Left lobe of liver (tissue), 1 donor: Measurements from ENCODE around the gene CSHL1. TPM values are rescaled to one million over a fixed set of nuclear protein-coding genes. Genes with fewer than 3 reads are reported as not detected.

Experiments used
- total RNA-seq: library from RNA; stranded (reverse); gene quantifications from one replicate; pipeline ENCODE4 v1.2.1, GENCODE V29; 2021
- donor health status: DM: no; HTN: yes; CAD: no.

Gene CSHL1
- total RNA-seq, 1 donor from 2014 or later, result not detected

Other genes starting within 250 kb of the CSHL1 start
- gene LIMD2, start 211.1 kb downstream of the CSHL1 start, total RNA-seq, result 5.8 TPM
- 13.4 TPM for gene STRADA, start 169.5 kb downstream of the CSHL1 start, total RNA-seq
- gene CCDC47, start 137.7 kb downstream of the CSHL1 start, total RNA-seq, result 65.2 TPM
- gene DDX42, start 137.1 kb downstream of the CSHL1 start, total RNA-seq, result 33.6 TPM
- gene PSMC5, start 83.8 kb downstream of the CSHL1 start, total RNA-seq, result 67.0 TPM
- gene FTSJ3, start 83.6 kb downstream of the CSHL1 start, total RNA-seq, result 16.3 TPM
- gene SMARCD2, start 68.6 kb downstream of the CSHL1 start, total RNA-seq, result 73.9 TPM
- not detected for gene CSH2, start 37.6 kb downstream of the CSHL1 start, total RNA-seq
- not detected for gene GH2, start 29.3 kb downstream of the CSHL1 start, total RNA-seq
- not detected for gene CSH1, start 14.7 kb downstream of the CSHL1 start, total RNA-seq
- not detected for gene GH1, start 7.6 kb upstream of the CSHL1 start, total RNA-seq
- 0.81 TPM for gene CD79B, start 21.1 kb upstream of the CSHL1 start, total RNA-seq
- gene SCN4A, start 61.7 kb upstream of the CSHL1 start, total RNA-seq, result 0.10 TPM
- gene PRR29, start 87.1 kb upstream of the CSHL1 start, total RNA-seq, result 0.18 TPM
- gene ICAM2, start 109.4 kb upstream of the CSHL1 start, total RNA-seq, result 5.3 TPM
- gene ERN1, start 218.9 kb upstream of the CSHL1 start, total RNA-seq, result 30.9 TPM